HepG2 (cell line): ENCODE data around the gene EEF1A1. TPM values are rescaled to one million over a fixed set of nuclear protein-coding genes. Genes with fewer than 3 reads are reported as not detected.
A peak's percentile ranks its signal among the peaks of the same experiment; 100 is the strongest.

Source experiments
- BHLHE40 ChIP-seq: IDR thresholded peaks from 2 replicates; pipeline ENCODE4 v1.6.1; 2011; ENCODE audit warnings: low read length, improper control_type of control experiment
- CEBPB ChIP-seq: IDR thresholded peaks from 2 replicates; pipeline ENCODE4 v1.6.1; 2011; ENCODE audit warnings: low read depth, low read length, improper control_type of control experiment, borderline replicate concordance
- CEBPG ChIP-seq: IDR thresholded peaks from 2 replicates; pipeline ENCODE4 v1.6.1; 2016
- FOXP1 ChIP-seq, 2 experiments: fragments of 450-650 bp in 1 of 2; IDR thresholded peaks; 2 replicates each; pipeline ENCODE4 v1.6.1; 2017 to 2018; ENCODE audit warnings: antibody characterized with exemption in 1 of 2
- FOXP4 ChIP-seq: sonication (generic); formaldehyde crosslinking; IDR thresholded peaks from 2 replicates; pipeline ENCODE4 v1.4.0; 2020; ENCODE audit warnings: missing genetic modification reagents
- GTF2F1 ChIP-seq: fragments of 150-350 bp; IDR thresholded peaks from 2 replicates; pipeline ENCODE4 v1.6.1; 2014; ENCODE audit warnings: low read length
- HDAC6 ChIP-seq: fragments of 200-600 bp; sonication (generic); IDR thresholded peaks from 2 replicates; pipeline ENCODE4 v1.7.0; 2017; ENCODE audit warnings: mild to moderate bottlenecking, antibody characterized with exemption, low read length, low read depth
- HOXA5 ChIP-seq: sonication (generic); formaldehyde crosslinking; IDR thresholded peaks from 2 replicates; pipeline ENCODE4 v1.4.0; 2020; ENCODE audit warnings: missing genetic modification reagents
- ISL2 ChIP-seq: sonication (generic); formaldehyde crosslinking; IDR thresholded peaks from 2 replicates; pipeline ENCODE4 v1.5.0; 2020; ENCODE audit warnings: missing genetic modification reagents
- NONO ChIP-seq, 2 experiments: fragments of 450-650 bp in 1 of 2; sonication (generic) in 1 of 2; formaldehyde crosslinking in 1 of 2; IDR thresholded peaks in 1 of 2; conservative IDR thresholded peaks in 1 of 2; 2 replicates each; pipeline versions ENCODE4 v1.6.1 to v1.8.0; 2017 to 2022; ENCODE audit warnings: mild to moderate bottlenecking in 1 of 2, missing genetic modification reagents in 1 of 2, moderate library complexity in 1 of 2
- PATZ1 ChIP-seq: sonication (generic); formaldehyde crosslinking; IDR thresholded peaks from 2 replicates; pipeline ENCODE4 v1.4.0; 2020; ENCODE audit warnings: missing genetic modification reagents
- PHF5A ChIP-seq: IDR thresholded peaks from one replicate; pipeline ENCODE4 v1.6.1; 2018; ENCODE audit warnings: low read depth, missing genetic modification reagents; ENCODE audit not compliant: unreplicated experiment
- RFX3 ChIP-seq: IDR thresholded peaks from 2 replicates; pipeline ENCODE4 v1.6.1; 2016; ENCODE audit warnings: missing biosample characterization, missing genetic modification reagents
- SMARCE1 ChIP-seq: fragments of 450-650 bp; IDR thresholded peaks from 2 replicates; pipeline ENCODE4 v1.6.1; 2017; ENCODE audit warnings: borderline replicate concordance
- STAT6 ChIP-seq: sonication (generic); formaldehyde crosslinking; IDR thresholded peaks from 2 replicates; pipeline ENCODE4 v1.4.0; 2020; ENCODE audit warnings: missing genetic modification reagents, mild to moderate bottlenecking, borderline replicate concordance
- SUZ12 ChIP-seq: fragments of 150-350 bp; IDR thresholded peaks from 2 replicates; pipeline ENCODE4 v1.6.1; 2014; ENCODE audit warnings: low read depth, low read length
- ZMYM3 ChIP-seq: sonication (generic); formaldehyde crosslinking; IDR thresholded peaks from 2 replicates; pipeline ENCODE4 v1.5.1; 2020; ENCODE audit warnings: mild to moderate bottlenecking, missing genetic modification reagents
- ZNF3 ChIP-seq: IDR thresholded peaks from 2 replicates; pipeline ENCODE4 v1.7.0; 2017; ENCODE audit warnings: inconsistent platforms
- ZNF430 ChIP-seq: sonication (generic); formaldehyde crosslinking; IDR thresholded peaks from 2 replicates; pipeline ENCODE4 v1.9.0; 2021; ENCODE audit warnings: mild to moderate bottlenecking, missing genetic modification reagents
- ZNF770 ChIP-seq: sonication (generic); formaldehyde crosslinking; IDR thresholded peaks from 2 replicates; pipeline ENCODE4 v1.5.0; 2020; ENCODE audit warnings: mild to moderate bottlenecking, missing genetic modification reagents
- ZNF878 ChIP-seq: sonication (generic); formaldehyde crosslinking; IDR thresholded peaks from 2 replicates; pipeline ENCODE4 v1.8.1; 2023; ENCODE audit warnings: mild to moderate bottlenecking, missing genetic modification reagents, moderate library complexity
- polyA plus RNA-seq, 8 experiments: library from polyadenylated mRNA; depleted of rRNA in 3 of 8; stranded (reverse) in 7 of 8; unstranded in 1 of 8; fragments of >200 nt; fragmentation: Illumina TruSeq in 4 of 8; extraction: Trizol in 4 of 8; gene quantifications; 2 replicates each; pipeline versions ENCODE4 v1.2.1 to v1.2.3, GENCODE V29; 2011 to 2016; ENCODE audit warnings: low read depth in 4 of 8, missing spikeins in 1 of 8, mixed read lengths in 1 of 8; ENCODE audit not compliant: insufficient read depth in 1 of 8
- total RNA-seq, 5 experiments: library from RNA; depleted of rRNA; stranded (reverse); fragments of >200 nt; fragmentation: Illumina TruSeq; extraction: Trizol; gene quantifications; 2 replicates each; pipeline ENCODE4 v1.2.3, GENCODE V29; 2016; ENCODE audit warnings: low read depth in 1 of 5

The EEF1A1 gene
- total and polyA plus RNA-seq, 2 of the 13 experiments (the other 11 are each of a cell fraction or from before 2014, with no cell fraction given) = 13,726 to 17,172 TPM

DNA sequence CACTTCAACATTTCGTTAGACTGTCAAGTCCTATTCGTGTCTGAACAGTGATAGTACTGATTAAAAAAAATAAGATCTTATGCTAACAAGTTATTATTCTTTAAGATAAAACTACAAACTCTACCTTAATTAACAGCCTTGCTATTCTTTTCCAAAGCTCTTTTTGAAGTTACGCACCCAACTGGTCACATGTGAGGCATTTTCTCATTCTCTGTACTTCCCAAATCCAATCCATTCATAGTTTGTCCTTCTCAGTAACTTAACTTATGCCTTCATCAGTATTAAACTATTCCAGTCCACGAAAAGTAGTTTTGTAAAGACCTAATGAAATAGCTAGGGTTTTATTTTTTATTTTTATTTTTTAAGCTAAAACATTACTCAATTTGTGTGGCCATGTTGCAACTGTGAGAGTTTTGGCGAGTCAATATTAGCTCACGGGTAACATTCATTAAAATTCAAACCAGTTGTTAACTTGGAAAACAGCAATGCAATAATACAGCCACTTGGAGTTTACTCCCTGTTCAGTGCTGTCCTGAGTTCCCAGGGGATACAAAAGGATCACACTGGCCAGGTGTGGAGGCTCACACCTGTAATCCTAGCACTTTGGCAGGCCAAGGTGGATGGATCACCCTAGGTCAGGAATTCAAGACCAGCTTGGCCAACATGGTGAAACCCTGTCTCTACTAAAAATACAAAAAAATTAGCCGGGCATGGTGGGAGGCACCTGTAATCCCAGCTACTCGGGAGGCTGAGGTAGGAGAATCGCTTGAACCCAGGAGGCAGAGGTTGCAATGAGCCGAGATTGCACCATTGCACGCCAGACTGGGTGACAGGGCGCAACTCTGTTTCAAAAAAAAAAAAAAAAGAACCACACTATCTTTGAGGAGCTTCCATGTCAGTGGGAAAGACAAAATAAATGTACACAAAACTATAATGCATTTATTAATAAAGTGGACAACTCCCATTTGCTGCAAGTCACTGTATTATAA lies 27.9 kb upstream of the EEF1A1 start (continued):
- TF ChIP-seq ZNF770 (CRISPR knock-in tag) = 0 out of 2 replicates have a peak, but pooled peaks have one; percentile 38
- TF ChIP-seq ZNF3 (CRISPR knock-in tag) = no peak
- TF ChIP-seq CEBPG = peak; percentile 68
- TF ChIP-seq STAT6 (CRISPR knock-in tag) = no peak
- TF ChIP-seq BHLHE40 = peak; percentile 63; the same call in 1 of the 2 replicates
- no peak for TF ChIP-seq SUZ12
- 0 out of 2 replicates have a peak, but pooled peaks have one; percentile 25 for TF ChIP-seq ZMYM3 (CRISPR knock-in tag)
- TF ChIP-seq NONO (IDR thresholded peaks at IDR 0.05) = no peak
- no peak for TF ChIP-seq NONO (CRISPR knock-in tag; conservative IDR thresholded peaks at IDR 0.05)
- TF ChIP-seq ISL2 (CRISPR knock-in tag) = 0 out of 2 replicates have a peak, but pooled peaks have one; percentile 32
- TF ChIP-seq SMARCE1 = no peak
- no peak for TF ChIP-seq PHF5A
- TF ChIP-seq RFX3 (CRISPR knock-in tag) = no peak
- TF ChIP-seq ZNF878 (CRISPR knock-in tag) = peak; percentile 37; the same call in 1 of the 2 replicates
- TF ChIP-seq FOXP4 (CRISPR knock-in tag) = peak; percentile 70; the same call in 1 of the 2 replicates
- no peak for TF ChIP-seq GTF2F1
- no peak for TF ChIP-seq FOXP1 (IDR thresholded peaks at IDR 0.05)
- peak; percentile 56; the same call in 1 of the 2 replicates for TF ChIP-seq FOXP1 (CRISPR knock-in tag; IDR thresholded peaks at IDR 0.05)
- no peak for TF ChIP-seq HDAC6
- TF ChIP-seq HOXA5 = 0 out of 2 replicates have a peak, but pooled peaks have one; percentile 24
- TF ChIP-seq ZNF430 (CRISPR knock-in tag) = no peak
- no peak for TF ChIP-seq PATZ1 (CRISPR knock-in tag)
- peak; percentile 89 for TF ChIP-seq CEBPB
